ENCODE results near the gene LARGE2. TPM values are rescaled to one million over a fixed set of nuclear protein-coding genes. Genes with fewer than 3 reads are reported as not detected.
A peak's percentile ranks its signal among the peaks of the same experiment; 100 is the strongest.

Gene LARGE2
- total RNA-seq, 1 experiment from 2014 or later: 124 TPM

DNA sequence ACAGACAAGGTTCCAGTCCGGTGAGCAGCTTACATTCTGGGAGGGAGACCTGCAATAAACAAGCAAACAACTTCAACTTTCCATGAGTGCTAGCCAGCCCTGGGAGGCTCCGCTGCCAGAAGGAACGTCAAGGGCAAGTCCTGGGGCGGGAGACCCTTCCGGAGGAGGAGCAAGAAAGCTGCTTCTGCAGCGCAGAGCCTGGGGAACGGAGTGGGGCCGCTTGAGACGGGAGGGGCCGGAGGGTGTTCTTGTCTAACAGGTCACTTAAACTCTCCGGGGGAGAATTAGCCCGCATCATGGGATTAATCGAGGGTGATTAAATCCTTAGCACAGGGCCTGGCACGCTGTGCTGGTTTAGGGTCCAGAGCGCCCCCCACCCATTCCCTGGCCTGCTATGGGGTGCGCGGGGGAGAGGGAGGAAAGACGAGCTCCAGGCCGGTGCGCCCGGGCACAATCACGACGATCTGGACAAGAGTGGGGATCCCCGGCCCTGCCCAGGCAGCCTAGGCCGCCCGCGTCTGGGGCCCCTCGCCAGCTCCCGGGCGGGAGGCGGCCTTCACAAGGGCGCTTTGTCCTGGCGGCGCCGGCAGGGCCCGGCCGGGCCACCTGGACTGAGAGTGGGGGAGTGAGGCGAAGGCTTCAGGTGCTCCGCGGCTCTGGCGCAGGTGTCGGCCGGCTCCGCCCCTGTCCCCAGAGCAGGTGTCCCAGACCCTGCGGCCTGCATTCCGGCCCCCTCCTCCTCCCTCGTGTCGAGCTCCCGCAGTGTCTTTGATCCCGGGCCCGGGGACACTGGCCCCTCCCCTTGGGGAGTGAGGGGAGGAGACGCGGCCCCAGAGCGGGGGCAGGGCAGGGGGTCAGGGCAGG, 663 bp upstream of the LARGE2 start:
- Mint-ChIP-seq H3K4me3 (peak overlapping the region; percentile 72), H3K4me1 (peaks cover 39% of the 10 kb centered on the region), H3K27me3 (ENCODE audit: low read depth) (peaks cover 2% of the 10 kb centered on the region; the same call in 1 of the 2 replicates), H3K27ac (peak overlapping the region; percentile 99), H3K9me3 (no peaks in the 10 kb centered on the region), H3K36me3 (peaks cover 11% of the 10 kb centered on the region)
- POLR2A ChIA-PET: interaction anchor here (0.5 to 1.8 kb wide), 21 partner anchors 9 to 373 kb away, joined by 3 to 12 read pairs (median 5); partner anchors contain the start of gene CRY2
- ATAC-seq (peak; percentile 53), DNase-seq (ENCODE audit: low spot score) (peak; percentile 96)
- CTCF ChIA-PET: interaction anchor here (0.8 to 4.0 kb wide), 13 partner anchors 24 to 470 kb away, joined by 3 to 33 read pairs (median 4); no protein-coding TSS in a partner anchor
- TF ChIP-seq ATF6 (CRISPR knock-in tag; IDR thresholded peaks at IDR 0.05) (no peak), USF1 (CRISPR knock-in tag; IDR thresholded peaks at IDR 0.05) (peak; percentile 55; the same call in 1 of the 2 replicates), NFYB (CRISPR knock-in tag; conservative IDR thresholded peaks at IDR 0.05; ENCODE audit: low read depth) (no peak), KAT7 (CRISPR knock-in tag; IDR thresholded peaks at IDR 0.05; ENCODE audit: borderline replicate concordance) (0 out of 2 replicates have a peak, but pooled peaks have one; percentile 64), IRF2 (CRISPR knock-in tag; IDR thresholded peaks at IDR 0.05; ENCODE audit: borderline replicate concordance, low read depth) (no peak), CREB1 (CRISPR knock-in tag; IDR thresholded peaks at IDR 0.05) (no peak), USF2 (CRISPR knock-in tag; IDR thresholded peaks at IDR 0.05) (peak; percentile 55), ZNF121 (CRISPR knock-in tag; IDR thresholded peaks at IDR 0.05) (peak; percentile 80), HMGA2 (CRISPR knock-in tag; IDR thresholded peaks at IDR 0.05) (no peak), MAX (CRISPR knock-in tag; IDR thresholded peaks at IDR 0.05) (peak; percentile 75; the same call in 1 of the 2 replicates), FOXP1 (CRISPR knock-in tag; IDR thresholded peaks at IDR 0.05; ENCODE audit: borderline replicate concordance) (no peak; the same call in none of the 2 replicates), ZBTB43 (CRISPR knock-in tag; IDR thresholded peaks at IDR 0.05) (no peak), TP53 (CRISPR knock-in tag; IDR thresholded peaks at IDR 0.05) (peak; percentile 62), ETV6 (CRISPR knock-in tag; IDR thresholded peaks at IDR 0.05) (0 out of 2 replicates have a peak, but pooled peaks have one; percentile 10), NFATC4 (CRISPR knock-in tag; IDR thresholded peaks at IDR 0.05) (no peak), STAT6 (CRISPR knock-in tag; conservative IDR thresholded peaks at IDR 0.05; ENCODE audit: low read depth) (no peak), ZBTB21 (CRISPR knock-in tag; IDR thresholded peaks at IDR 0.05; ENCODE audit: borderline replicate concordance) (0 out of 2 replicates have a peak, but pooled peaks have one; percentile 16)
- TF ChIP-seq, protein P1, sequence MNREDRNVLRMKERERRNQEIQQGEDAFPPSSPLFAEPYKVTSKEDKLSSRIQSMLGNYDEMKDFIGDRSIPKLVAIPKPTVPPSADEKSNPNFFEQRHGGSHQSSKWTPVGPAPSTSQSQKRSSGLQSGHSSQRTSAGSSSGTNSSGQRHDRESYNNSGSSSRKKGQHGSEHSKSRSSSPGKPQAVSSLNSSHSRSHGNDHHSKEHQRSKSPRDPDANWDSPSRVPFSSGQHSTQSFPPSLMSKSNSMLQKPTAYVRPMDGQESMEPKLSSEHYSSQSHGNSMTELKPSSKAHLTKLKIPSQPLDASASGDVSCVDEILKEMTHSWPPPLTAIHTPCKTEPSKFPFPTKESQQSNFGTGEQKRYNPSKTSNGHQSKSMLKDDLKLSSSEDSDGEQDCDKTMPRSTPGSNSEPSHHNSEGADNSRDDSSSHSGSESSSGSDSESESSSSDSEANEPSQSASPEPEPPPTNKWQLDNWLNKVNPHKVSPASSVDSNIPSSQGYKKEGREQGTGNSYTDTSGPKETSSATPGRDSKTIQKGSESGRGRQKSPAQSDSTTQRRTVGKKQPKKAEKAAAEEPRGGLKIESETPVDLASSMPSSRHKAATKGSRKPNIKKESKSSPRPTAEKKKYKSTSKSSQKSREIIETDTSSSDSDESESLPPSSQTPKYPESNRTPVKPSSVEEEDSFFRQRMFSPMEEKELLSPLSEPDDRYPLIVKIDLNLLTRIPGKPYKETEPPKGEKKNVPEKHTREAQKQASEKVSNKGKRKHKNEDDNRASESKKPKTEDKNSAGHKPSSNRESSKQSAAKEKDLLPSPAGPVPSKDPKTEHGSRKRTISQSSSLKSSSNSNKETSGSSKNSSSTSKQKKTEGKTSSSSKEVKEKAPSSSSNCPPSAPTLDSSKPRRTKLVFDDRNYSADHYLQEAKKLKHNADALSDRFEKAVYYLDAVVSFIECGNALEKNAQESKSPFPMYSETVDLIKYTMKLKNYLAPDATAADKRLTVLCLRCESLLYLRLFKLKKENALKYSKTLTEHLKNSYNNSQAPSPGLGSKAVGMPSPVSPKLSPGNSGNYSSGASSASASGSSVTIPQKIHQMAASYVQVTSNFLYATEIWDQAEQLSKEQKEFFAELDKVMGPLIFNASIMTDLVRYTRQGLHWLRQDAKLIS (CRISPR knock-in tag; IDR thresholded peaks at IDR 0.05; ENCODE audit: borderline replicate concordance): 0 out of 2 replicates have a peak, but pooled peaks have one; percentile 20
- TF ChIP-seq, protein P2, sequence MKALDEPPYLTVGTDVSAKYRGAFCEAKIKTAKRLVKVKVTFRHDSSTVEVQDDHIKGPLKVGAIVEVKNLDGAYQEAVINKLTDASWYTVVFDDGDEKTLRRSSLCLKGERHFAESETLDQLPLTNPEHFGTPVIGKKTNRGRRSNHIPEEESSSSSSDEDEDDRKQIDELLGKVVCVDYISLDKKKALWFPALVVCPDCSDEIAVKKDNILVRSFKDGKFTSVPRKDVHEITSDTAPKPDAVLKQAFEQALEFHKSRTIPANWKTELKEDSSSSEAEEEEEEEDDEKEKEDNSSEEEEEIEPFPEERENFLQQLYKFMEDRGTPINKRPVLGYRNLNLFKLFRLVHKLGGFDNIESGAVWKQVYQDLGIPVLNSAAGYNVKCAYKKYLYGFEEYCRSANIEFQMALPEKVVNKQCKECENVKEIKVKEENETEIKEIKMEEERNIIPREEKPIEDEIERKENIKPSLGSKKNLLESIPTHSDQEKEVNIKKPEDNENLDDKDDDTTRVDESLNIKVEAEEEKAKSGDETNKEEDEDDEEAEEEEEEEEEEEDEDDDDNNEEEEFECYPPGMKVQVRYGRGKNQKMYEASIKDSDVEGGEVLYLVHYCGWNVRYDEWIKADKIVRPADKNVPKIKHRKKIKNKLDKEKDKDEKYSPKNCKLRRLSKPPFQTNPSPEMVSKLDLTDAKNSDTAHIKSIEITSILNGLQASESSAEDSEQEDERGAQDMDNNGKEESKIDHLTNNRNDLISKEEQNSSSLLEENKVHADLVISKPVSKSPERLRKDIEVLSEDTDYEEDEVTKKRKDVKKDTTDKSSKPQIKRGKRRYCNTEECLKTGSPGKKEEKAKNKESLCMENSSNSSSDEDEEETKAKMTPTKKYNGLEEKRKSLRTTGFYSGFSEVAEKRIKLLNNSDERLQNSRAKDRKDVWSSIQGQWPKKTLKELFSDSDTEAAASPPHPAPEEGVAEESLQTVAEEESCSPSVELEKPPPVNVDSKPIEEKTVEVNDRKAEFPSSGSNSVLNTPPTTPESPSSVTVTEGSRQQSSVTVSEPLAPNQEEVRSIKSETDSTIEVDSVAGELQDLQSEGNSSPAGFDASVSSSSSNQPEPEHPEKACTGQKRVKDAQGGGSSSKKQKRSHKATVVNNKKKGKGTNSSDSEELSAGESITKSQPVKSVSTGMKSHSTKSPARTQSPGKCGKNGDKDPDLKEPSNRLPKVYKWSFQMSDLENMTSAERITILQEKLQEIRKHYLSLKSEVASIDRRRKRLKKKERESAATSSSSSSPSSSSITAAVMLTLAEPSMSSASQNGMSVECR (CRISPR knock-in tag; IDR thresholded peaks at IDR 0.05; ENCODE audit: borderline replicate concordance): no peak

All from WTC11 (cell line).